GM12864 (cell line): ENCODE results near the gene NCOA7.
"Not testable (repeated sequence)": the region's sequence is repeated elsewhere in the genome, so short reads cannot be mapped to it uniquely, and the experiment has no call there.

Source experiments
- DNase-seq: peaks from one replicate; pipeline ENCODE4 v3.0.0-alpha.2; 2011; ENCODE audit warnings: low read depth
- H3K4me3 ChIP-seq: 2 replicates; pipeline ENCODE4 v1.5.1; 2011; ENCODE audit warnings: mild to moderate bottlenecking, low read depth, low read length, control low read depth
- TF ChIP-seq, protein P1 (sequence below): IDR thresholded peaks from 2 replicates; pipeline ENCODE4 v1.5.1; 2011; ENCODE audit warnings: low read depth, mild to moderate bottlenecking, moderate library complexity, low read length, control low read depth, inconsistent platforms; ENCODE audit errors: missing control alignments

Gene NCOA7

DNA sequence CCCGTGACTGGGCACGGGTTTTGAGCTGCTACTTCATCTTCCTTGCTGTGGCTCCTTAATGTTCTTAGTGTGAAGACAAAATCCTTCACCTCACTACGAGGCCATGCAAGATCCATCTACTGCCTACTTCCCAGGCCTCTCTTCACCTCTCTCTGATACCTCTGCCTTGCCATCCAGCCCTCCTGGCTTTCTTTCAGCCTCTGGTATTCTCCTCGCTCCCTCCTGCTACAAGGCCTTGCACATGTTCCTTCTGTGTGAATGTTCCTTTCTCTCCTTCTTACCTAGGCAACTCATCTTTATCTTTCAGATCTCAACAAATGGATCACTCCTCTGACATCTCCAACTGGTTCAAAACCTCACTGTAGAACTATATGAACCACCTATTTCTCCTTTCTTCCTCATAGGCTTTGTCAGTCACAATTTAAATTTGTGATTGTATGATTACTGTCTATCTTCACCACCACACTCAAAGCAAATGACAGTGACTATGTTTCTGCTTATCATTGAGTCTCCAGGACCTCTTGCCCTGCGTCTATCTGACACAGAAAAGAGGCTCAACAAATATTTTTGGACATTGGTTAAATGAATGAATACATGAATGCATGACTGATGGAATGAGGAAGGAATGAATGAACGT, 21.5 kb upstream of the NCOA7 start:
- DNase-seq, result no peak

DNA sequence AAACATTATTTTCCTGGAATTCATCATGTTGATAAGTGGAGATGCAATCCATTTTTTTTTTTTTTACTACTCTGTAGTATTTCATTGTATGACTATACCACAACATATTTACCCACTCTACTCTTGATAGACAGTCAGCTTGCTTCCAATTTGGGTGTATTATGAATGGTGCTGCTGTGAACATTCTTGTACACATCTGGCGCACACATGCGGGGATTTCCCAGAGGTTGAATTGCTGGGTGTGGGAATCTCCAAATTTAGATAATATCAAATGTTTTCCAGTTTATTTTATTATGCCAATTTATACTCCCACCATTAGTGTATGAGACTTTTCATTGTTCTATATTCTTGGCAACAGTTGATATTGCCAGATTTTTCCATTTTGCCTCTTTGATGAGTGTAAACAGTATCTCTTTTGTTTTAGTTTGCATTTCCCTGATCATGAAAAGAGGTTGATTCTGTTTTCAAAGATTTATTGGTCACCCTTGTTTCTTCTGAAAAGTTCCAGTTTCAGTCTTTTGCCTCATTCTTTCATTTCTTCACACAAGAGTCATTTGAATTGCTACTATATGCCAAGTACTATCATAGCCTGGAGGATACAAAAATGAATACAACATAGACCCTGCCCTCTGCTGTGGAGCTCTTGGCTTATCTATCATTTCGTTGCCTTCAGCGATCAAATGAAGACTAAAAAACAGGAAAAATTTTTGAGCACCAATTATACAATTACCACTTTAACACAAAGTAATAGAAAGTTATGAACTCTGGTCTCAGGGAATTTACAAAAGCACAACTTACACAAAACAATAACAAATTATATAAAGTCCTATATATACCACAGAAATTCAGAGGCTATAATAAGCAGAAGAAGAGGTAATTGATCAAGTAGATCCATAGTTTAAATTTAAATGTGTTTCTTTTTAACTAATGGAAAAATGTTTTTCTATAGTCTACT, 17.1 kb upstream of the NCOA7 start:
- no peak for DNase-seq
- TF ChIP-seq, protein P1, sequence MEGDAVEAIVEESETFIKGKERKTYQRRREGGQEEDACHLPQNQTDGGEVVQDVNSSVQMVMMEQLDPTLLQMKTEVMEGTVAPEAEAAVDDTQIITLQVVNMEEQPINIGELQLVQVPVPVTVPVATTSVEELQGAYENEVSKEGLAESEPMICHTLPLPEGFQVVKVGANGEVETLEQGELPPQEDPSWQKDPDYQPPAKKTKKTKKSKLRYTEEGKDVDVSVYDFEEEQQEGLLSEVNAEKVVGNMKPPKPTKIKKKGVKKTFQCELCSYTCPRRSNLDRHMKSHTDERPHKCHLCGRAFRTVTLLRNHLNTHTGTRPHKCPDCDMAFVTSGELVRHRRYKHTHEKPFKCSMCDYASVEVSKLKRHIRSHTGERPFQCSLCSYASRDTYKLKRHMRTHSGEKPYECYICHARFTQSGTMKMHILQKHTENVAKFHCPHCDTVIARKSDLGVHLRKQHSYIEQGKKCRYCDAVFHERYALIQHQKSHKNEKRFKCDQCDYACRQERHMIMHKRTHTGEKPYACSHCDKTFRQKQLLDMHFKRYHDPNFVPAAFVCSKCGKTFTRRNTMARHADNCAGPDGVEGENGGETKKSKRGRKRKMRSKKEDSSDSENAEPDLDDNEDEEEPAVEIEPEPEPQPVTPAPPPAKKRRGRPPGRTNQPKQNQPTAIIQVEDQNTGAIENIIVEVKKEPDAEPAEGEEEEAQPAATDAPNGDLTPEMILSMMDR, result no peak
- H3K4me3 ChIP-seq, result no peak overlapping the region

More for the DNA sequence above, 21.5 kb upstream of the NCOA7 start:
- TF ChIP-seq, protein P1, result no peak
- H3K4me3 ChIP-seq, result no peak overlapping the region

DNA sequence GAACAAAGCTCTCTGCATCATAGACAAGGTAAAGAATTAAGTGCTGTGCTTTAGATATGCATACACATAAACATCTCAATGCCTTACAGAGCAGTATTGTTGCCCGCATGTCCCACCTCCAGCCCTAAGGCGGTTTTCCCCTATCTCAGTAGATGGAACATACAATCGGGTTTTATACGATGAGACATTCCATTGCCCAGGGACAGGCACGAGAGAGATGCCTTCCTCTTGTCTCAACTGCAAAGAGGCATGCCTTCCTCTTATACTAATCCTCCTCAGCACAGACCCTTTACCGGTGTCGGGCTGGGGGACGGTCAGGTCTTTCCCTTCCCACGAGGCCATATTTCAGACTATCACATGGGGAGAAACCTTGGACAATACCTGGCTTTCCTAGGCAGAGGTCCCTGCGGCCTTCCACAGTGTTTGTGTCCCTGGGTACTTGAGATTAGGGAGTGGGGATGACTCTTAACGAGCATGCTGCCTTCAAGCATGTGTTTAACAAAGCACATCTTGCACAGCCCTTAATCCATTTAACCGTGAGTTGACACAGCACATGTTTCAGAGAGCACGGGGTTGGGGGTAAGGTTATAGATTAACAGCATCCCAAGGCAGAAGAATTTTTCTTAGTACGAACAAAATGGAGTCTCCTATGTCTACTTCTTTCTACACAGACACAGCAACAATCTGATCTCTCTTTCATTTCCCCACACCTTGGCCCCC, 14.5 kb upstream of the NCOA7 start:
- not testable (repeated sequence) for DNase-seq, H3K4me3 ChIP-seq

DNA sequence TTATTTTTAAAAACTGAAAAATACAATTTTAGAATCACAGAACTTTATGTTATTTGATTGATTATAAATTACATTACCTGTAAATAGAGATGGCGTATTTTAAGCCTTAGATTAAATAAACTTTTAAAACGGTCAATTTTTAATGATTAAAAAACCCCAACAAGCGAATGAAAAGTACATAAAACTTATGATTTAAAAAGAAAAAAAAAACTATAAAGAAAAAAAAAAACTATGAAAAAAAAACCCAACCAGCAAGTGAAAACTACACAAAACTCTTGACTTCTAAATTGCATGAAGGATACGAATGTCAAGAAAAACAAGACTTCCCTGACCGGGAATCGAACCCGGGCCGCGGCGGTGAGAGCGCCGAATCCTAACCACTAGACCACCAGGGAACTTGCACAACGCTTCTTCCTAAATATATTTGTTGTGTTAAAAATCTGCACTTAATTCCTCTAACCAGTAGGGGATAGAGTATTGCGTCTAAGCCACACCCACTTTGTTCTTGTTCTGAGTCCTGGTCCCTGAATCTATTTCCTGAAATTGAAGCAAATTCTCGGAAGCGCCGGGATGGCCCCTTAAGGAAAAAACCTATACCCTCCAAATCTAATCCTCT, 10.7 kb upstream of the NCOA7 start:
- H3K4me3 ChIP-seq, result peak overlapping the region; percentile 64
- TF ChIP-seq, protein P1, result peak; percentile 33
- DNase-seq, result peak; percentile 86

DNA sequence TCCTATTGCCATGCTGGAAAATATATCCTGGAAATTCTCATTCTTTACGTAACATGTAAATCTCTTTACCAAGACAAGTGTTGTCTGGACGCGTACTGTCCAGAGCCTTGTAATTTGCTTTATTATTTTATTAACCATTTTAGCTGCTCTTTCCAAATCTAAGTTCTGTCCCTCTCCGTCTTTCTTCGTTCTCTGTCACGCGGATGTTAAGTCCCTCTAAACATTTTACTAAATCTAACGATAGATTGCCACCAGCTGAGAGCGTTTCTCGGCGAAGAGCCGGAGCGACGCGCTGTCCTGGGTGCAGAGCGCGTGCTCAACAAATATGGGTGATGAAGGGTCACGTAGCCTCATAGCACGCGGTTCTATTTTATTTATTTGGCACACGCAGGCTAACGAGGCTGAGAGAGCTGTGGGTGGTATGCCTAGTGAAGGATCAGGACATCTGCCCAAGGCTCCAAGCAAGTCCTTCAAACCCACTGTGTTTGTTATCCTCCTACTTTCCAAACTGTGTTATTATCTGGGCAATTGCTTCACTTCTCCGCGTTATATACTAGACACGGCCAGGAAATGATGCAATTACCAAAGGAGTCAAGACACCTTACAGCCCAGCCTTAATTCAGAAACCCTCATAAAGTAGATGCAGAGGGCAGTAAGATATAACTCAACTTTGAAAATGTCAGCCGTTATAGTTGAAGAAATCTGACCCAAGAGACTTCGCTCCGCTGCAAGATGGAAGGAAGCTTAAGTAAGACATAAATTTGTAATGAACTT, 10.0 kb upstream of the NCOA7 start:
- TF ChIP-seq, protein P1, result no peak
- peak; percentile 67 for DNase-seq
- H3K4me3 ChIP-seq, result peak overlapping the region; percentile 64

DNA sequence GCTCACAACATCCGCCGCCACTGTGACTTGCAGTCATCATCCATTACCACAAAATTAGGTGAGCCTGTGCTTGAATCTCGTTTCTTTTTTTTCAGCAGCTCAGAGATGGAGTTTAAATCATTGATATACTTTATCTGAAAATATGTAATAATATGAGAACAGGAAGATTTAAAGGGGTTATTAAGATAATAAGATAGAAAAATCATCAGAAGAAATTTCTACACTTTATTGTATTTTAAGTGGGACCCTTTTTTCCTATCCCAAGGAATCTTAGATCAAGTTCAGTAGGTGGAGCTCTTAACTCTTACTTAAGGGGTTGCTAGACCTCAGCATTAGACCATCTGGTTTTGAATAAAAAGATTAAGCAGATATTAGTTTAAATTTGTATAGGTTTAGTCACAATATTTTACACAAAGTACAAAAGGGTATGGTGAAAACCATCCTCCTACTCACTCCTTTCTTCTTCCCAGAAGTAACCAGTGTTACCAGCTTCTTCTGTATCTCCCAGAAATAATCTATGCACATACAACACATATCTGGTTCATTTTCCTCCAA, 9.4 kb upstream of the NCOA7 start:
- peak overlapping the region; percentile 64 for H3K4me3 ChIP-seq
- TF ChIP-seq, protein P1, result no peak
- DNase-seq, result no peak
